HK-2 (cell line): ENCODE data around the gene ANKS3.

Experiments
- DNase-seq: peaks from one replicate; pipeline ENCODE4 v3.0.0-alpha.2; 2018; ENCODE audit not compliant: unreplicated experiment

ANKS3 gene

DNA sequence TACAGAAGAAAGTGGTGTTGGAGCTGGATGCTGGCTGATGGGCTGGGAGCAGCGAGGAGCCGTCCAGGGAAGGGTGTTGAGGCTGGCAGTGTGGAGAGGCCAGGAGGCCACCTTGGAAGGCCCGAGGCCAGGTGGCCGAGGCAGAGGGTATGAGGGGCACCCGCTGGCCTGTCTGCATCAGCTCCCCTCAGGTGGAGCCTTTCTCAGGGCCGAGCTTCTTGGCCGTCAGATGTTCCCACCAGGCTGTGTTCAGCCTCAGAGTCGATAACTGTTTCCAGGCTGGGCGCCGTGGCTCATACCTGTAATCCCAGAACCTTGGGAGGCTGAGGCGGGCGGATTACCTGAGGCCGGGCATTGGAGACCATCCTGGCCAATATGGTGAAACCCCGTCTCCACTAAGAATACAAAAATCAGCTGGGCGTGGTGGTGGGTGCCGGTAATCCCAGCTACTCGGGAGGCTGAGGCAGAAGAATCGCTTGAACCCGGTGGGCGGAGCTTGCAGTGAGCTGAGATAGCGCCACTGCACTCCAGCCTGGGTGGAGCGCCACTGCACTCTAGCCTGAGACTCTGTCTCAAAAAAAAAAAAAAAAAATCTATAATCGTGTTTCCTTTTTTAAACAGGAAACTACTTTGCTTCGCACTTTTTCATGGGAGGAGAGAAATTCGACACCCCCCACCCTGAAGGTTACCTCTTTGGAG is 84.2 kb downstream of the ANKS3 start:
- no peak for DNase-seq

DNA sequence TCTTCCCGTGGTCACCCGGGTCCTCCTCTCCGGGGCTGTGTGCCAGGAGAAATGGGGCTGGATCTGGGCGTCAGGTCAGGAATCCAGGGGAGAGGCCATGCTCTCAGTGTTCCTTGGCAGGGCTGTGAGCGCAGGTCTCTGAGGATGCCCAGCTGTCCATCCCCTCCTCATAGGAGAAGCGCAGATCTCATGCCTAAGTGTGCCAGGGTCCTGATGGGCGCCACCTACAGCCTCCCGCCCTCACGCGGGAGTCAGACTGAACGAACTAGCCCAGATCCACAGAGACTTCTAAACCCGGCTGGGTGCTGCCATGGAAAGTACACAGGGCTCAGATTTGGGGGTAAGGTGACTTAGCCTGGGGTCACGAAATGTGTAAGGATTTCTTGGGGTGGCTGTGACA is 85.2 kb downstream of the ANKS3 start:
- no peak for DNase-seq

DNA sequence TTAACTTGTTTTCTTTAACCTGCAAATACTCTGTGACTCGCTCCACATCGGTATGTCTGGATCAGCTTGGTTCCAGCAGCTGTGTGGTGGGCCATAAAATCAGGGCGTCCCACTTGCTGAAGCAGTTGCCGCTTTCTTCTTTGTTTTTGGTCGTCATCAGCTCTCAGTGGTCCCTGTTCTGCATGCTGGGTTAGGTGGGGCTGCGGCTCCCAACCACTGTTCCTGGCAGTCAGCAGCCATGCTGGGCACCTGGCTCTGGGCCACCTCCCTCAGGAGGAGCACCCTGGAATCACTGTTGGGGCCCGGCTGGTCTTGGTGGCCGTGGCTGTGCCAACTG is 86.5 kb downstream of the ANKS3 start:
- DNase-seq, result no peak

DNA sequence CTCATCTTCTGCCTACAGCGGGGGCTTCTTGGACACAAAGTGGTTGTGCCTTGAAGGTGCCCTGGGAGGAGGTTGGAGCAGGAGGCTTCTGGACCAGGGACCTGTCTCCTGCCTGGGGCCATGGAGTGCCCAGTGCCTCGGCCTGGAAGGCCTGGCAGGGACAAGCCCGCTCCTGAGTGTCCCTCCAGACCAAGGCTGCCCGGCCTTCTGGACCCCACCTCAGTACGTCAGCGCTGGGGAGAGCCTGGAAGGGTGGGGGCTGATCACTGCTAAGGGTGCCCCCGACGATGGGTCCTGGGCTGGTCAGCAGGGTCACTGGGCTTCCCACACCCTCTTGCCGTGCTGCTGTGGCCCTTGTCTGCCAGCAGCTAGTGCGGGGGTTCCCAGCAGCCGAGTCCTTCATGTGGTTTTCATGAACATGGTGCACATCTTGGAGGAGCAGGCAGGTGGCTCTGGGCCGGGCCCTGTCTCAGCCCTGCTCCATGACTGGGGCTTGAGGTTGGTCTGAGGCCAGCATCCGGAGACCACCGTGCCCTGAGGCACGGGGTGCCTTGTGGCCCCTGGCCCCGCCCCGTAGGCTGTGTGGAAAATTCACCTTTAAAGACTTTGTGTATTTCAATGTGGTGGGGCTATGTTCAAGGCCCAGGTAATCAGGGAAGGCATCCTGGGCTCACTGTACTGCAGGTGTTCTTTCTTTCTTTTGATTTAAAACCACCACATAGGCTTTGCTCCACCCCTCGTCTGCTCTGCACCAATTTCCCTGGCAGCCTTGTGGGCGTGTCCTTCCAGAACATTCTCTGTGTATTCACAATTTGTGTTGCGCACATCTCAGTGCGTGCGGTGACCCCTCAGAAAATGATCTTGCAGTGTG is 87.1 kb downstream of the ANKS3 start:
- DNase-seq, result no peak
